ENCODE results near the gene DNTTIP2. TPM values are rescaled to one million over a fixed set of nuclear protein-coding genes. Genes with fewer than 3 reads are reported as not detected.

Gene DNTTIP2
- total RNA-seq, 1 donor from 2014 or later = 20.8 TPM

- DNase-seq (ENCODE audit: low spot score in 2 of 2) (no peak), FAIRE-seq (no peak)
Observed at GRCh38 chr1:93817819-93818569, 61.0 kb downstream of the DNTTIP2 start.

GRCh38 chr1:93816970-93817678, 61.9 kb downstream of the DNTTIP2 start:
- no peak for FAIRE-seq
- DNase-seq (ENCODE audit: low spot score in 2 of 2) = no peak

Small RNAs within 50 kb of the gene (small RNA-seq; reads per million reads assigned to genes)
- not detected for gene AL117351.2
- gene MIR760 = 1.5 reads per million, percentile 76 among the genes with 10 or more reads in this experiment

Other genes with a start within 250 kb of the DNTTIP2 start
- 4.1 TPM for gene BCAR3, start 197.4 kb downstream of the DNTTIP2 start, total RNA-seq
- 9.0 TPM for gene GCLM, start 30.2 kb upstream of the DNTTIP2 start, total RNA-seq
- 0.82 TPM for gene ABCA4, start 241.9 kb upstream of the DNTTIP2 start, total RNA-seq